PC-9 (cell line): ENCODE results near the gene PIK3C2G. TPM values are rescaled to one million over a fixed set of nuclear protein-coding genes. Genes with fewer than 3 reads are reported as not detected.

ENCODE experiments used
- BruUV-seq: library from RNA; stranded (reverse); fragments of 400-500 nt; replicated peaks from 2 replicates; lab custom pipeline; 2021; lab: Mats Ljungman, UMichigan
- CTCF ChIA-PET: fragments of 300-600 bp; sonication (Branson Sonifier 250); formaldehyde crosslinking; loops from one replicate; lab custom pipeline; 2022; ENCODE audit warnings: antibody characterized with exemption; lab: Charles Lee
- POLR2A ChIA-PET: fragments of 300-600 bp; sonication (Branson Sonifier 250); formaldehyde crosslinking; loops from one replicate; lab custom pipeline; 2022; ENCODE audit warnings: antibody characterized with exemption; ENCODE audit not compliant: unreplicated experiment; lab: Charles Lee
- DNase-seq, 2 experiments: peaks; one replicate each; pipeline versions ENCODE4 v3.0.0 to v3.0.0-alpha.2; 2015 to 2022; ENCODE audit warnings: mixed read lengths in 1 of 2
- H2AFZ ChIP-seq: fragments of 200-600 bp; sonication (generic); 2 replicates; pipeline ENCODE4 v1.8.1; 2017; ENCODE audit warnings: antibody characterized with exemption
- H3F3A ChIP-seq: fragments of 200-600 bp; sonication (generic); 2 replicates; pipeline ENCODE4 v1.8.1; 2017; ENCODE audit warnings: antibody characterized with exemption, mild to moderate bottlenecking, low read depth; ENCODE audit not compliant: insufficient read depth
- H3K27ac ChIP-seq: fragments of 200-600 bp; sonication (generic); 2 replicates; pipeline ENCODE4 v1.6.1; 2016; ENCODE audit warnings: mixed run types
- H3K27me3 ChIP-seq: fragments of 200-600 bp; sonication (generic); 2 replicates; pipeline ENCODE4 v1.6.1; 2016; ENCODE audit warnings: low read depth, mixed run types; ENCODE audit not compliant: insufficient read depth
- H3K36me3 ChIP-seq: fragments of 200-600 bp; sonication (generic); 2 replicates; pipeline ENCODE4 v1.6.1; 2016; ENCODE audit warnings: low read depth, mixed run types
- H3K4me1 ChIP-seq: fragments of 200-600 bp; sonication (generic); replicated peaks from 2 replicates; pipeline ENCODE4 v1.6.1; 2016; ENCODE audit warnings: mixed run types; ENCODE audit not compliant: insufficient read depth
- H3K4me2 ChIP-seq: fragments of 200-600 bp; sonication (generic); 2 replicates; pipeline ENCODE4 v1.6.1; 2017; ENCODE audit warnings: mixed run types
- H3K4me3 ChIP-seq: fragments of 200-600 bp; sonication (generic); 2 replicates; pipeline ENCODE4 v1.6.1; 2016; ENCODE audit warnings: mixed run types
- H3K79me2 ChIP-seq: fragments of 200-600 bp; sonication (generic); 2 replicates; pipeline ENCODE4 v1.6.1; 2017; ENCODE audit warnings: low read depth, mixed run types
- H3K9me2 ChIP-seq: fragments of 200-600 bp; sonication (generic); 2 replicates; pipeline ENCODE4 v1.8.1; 2017; ENCODE audit warnings: mild to moderate bottlenecking; ENCODE audit not compliant: insufficient read depth
- H3K9me3 ChIP-seq: fragments of 200-600 bp; sonication (generic); 2 replicates; pipeline ENCODE4 v1.8.1; 2016; ENCODE audit warnings: low read depth; ENCODE audit not compliant: insufficient read depth
- H4K20me1 ChIP-seq: fragments of 200-600 bp; sonication (generic); 2 replicates; pipeline ENCODE4 v1.8.1; 2017; ENCODE audit not compliant: insufficient read depth
- CTCF ChIP-seq: fragments of 200-600 bp; sonication (generic); conservative IDR thresholded peaks from 2 replicates; pipeline ENCODE4 v1.6.1; 2017; ENCODE audit warnings: mixed run types, antibody characterized with exemption, mild to moderate bottlenecking, moderate library complexity
- EZH2 ChIP-seq: fragments of 200-600 bp; sonication (generic); IDR thresholded peaks from 2 replicates; pipeline ENCODE4 v1.8.0; 2017; ENCODE audit warnings: antibody characterized with exemption, low read depth
- intact Hi-C: fragments of 100-400 bp; cut with micrococcal nuclease; formaldehyde crosslinking; loops from one replicate; pipeline ENCODE4 v1.10.0; 2022; ENCODE audit not compliant: unreplicated experiment
- total RNA-seq: library from RNA; stranded (reverse); gene quantifications from 2 replicates; pipeline ENCODE4 v1.2.3, GENCODE V29; 2021

Gene PIK3C2G
- total RNA-seq, 1 experiment from 2014 or later = 1.4 TPM

DNA sequence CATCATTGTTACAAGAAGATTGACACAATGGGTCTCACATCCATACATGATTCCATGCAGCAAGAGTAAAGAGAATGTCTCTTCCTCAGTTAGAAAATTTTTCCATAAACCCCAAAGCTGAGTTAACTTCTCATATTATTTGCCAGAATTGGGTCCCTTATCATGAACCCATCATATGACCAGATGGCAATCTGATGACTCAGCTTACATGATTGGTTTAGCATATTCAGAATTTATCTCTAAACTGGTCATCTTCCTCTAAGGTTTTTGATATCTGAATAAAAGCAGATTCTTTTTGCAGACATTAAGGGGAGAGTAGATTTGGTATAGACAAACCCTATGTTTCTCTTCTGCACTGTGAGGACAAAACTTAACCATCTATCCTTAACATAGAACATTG, 174.9 kb downstream of the PIK3C2G start:
- intact Hi-C loops = no loop called here
- Histone ChIP-seq H4K20me1 (no peaks in the 10 kb centered on the region), H3K27ac (no peak overlapping the region), H3F3A (no peaks in the 10 kb centered on the region), H3K4me2 (no peak overlapping the region), H3K79me2 (no peaks in the 10 kb centered on the region), H2AFZ (no peak overlapping the region), H3K9me3 (no peaks in the 10 kb centered on the region), H3K4me3 (no peak overlapping the region), H3K4me1 (no peaks in the 10 kb centered on the region), H3K36me3 (no peaks in the 10 kb centered on the region), H3K9me2 (no peaks in the 10 kb centered on the region), H3K27me3 (no peaks in the 10 kb centered on the region)
- ChIA-PET CTCF (no interaction called here), POLR2A (no interaction called here)
- DNase-seq = no peak
- TF ChIP-seq CTCF (no peak), EZH2 (no peak)
- no TSS peak for BruUV-seq

DNA sequence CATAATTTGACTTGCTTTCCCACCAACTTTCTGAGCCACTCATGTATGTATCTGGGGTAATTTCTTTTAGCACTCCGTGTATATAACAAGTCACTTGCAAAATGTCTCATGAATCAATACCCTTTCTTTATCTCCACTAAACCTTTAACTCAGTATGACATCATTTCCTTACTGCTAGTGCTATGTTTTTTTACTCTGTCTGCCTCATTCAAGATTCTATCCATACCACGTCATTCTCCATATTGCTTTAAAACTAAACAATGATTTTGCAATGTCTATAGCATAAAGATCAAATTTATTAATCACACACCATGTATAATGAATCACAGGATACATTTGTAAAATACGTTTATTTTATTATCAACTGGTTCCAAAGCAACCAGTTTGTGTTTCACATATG, 178.2 kb downstream of the PIK3C2G start:
- no peak for DNase-seq
- H3K27ac ChIP-seq = no peak overlapping the region
- no TSS peak for BruUV-seq
- no peak overlapping the region for H2AFZ ChIP-seq
- intact Hi-C loops = no loop called here
- no peaks in the 10 kb centered on the region for H3K4me1 ChIP-seq
- no peaks in the 10 kb centered on the region for H3K79me2 ChIP-seq
- H3K9me3 ChIP-seq = no peaks in the 10 kb centered on the region
- H3K4me2 ChIP-seq = no peak overlapping the region
- no peaks in the 10 kb centered on the region for H3K27me3 ChIP-seq
- H3K4me3 ChIP-seq = no peak overlapping the region
- ChIA-PET CTCF (no interaction called here), POLR2A (no interaction called here)
- TF ChIP-seq EZH2 (no peak), CTCF (no peak)
- H3F3A ChIP-seq = no peaks in the 10 kb centered on the region
- H4K20me1 ChIP-seq = no peaks in the 10 kb centered on the region
- no peaks in the 10 kb centered on the region for H3K9me2 ChIP-seq
- no peaks in the 10 kb centered on the region for H3K36me3 ChIP-seq

DNA sequence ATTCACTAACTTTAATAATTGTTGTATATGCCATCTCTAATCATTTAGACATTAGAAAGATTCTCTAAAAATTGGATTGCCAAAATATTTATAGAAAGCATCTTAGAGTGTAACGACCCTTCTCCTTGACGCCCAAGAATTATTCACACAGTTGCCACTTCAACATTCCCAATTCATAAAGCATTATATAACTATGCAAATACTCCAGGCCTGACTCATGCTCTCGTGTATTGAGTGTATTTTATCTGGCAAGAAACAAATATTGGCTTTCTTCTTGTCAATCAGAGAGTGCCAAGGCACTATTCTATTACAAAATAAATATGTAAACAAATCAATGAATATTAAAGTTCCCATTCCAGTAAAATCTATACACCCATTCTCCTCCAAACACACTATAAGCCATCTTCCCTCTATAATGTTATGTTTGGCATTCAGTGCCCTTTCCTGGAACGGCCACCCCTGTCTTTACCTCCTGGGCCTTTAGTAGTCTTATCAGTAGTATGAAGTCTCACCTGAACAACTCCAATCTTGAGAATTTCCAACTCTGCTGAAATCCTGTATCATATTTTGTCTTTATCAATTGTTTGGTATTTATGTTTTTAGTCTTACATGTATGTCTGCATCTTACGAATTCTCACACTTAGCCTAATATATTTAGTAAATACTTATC, 182.6 kb downstream of the PIK3C2G start:
- H2AFZ ChIP-seq = no peak overlapping the region
- intact Hi-C loops = no loop called here

More for the DNA sequence above, 182.6 kb downstream of the PIK3C2G start:
- H3F3A ChIP-seq = no peaks in the 10 kb centered on the region
- H3K79me2 ChIP-seq = no peaks in the 10 kb centered on the region
- H3K36me3 ChIP-seq = no peaks in the 10 kb centered on the region
- POLR2A ChIA-PET = no interaction called here
- no peaks in the 10 kb centered on the region for H3K9me3 ChIP-seq
- H3K4me3 ChIP-seq = no peak overlapping the region
- no peaks in the 10 kb centered on the region for H3K4me1 ChIP-seq
- no peak for TF ChIP-seq CTCF
- no peak for TF ChIP-seq EZH2
- no peaks in the 10 kb centered on the region for H3K27me3 ChIP-seq
- H3K9me2 ChIP-seq = no peaks in the 10 kb centered on the region
- CTCF ChIA-PET = no interaction called here
- H3K27ac ChIP-seq = no peak overlapping the region
- no peak for DNase-seq
- no peak overlapping the region for H3K4me2 ChIP-seq
- no peaks in the 10 kb centered on the region for H4K20me1 ChIP-seq
- BruUV-seq = no TSS peak
